ENCODE measurements around the gene AMPH. TPM values are rescaled to one million over a fixed set of nuclear protein-coding genes. Genes with fewer than 3 reads are reported as not detected.

The AMPH gene
- total RNA-seq, 1 donor from 2014 or later: 13.3 TPM

- Histone ChIP-seq H3K27ac (no peak overlapping the region), H3K4me1 (no peaks in the 10 kb centered on the region), H3K27me3 (no peaks in the 10 kb centered on the region), H3K36me3 (no peaks in the 10 kb centered on the region), H3K9me3 (no peaks in the 10 kb centered on the region), H3K4me3 (no peak overlapping the region)
- no peak for TF ChIP-seq POLR2AphosphoS5 (IDR thresholded peaks at IDR 0.05; ENCODE audit: insufficient read depth in 1 of 2, low read depth in 1 of 2)
- TF ChIP-seq CTCF (IDR thresholded peaks at IDR 0.05): no peak
- TF ChIP-seq POLR2A (IDR thresholded peaks at IDR 0.05): no peak
- intact Hi-C loops (cut with DNase I): no loop called here
- no peak for DNase-seq (ENCODE audit: extremely low spot score in 2 of 2)
These were observed 192.2 kb downstream of the AMPH start for GRCh38 chr7:38438970-38439369.

GRCh38 chr7:38432671-38433070 is 198.5 kb downstream of the AMPH start:
- H3K4me3 ChIP-seq: no peak overlapping the region
- no peak overlapping the region for H3K27ac ChIP-seq
- H3K27me3 ChIP-seq: no peaks in the 10 kb centered on the region
- H3K9me3 ChIP-seq: no peaks in the 10 kb centered on the region
- no peak for DNase-seq (ENCODE audit: extremely low spot score in 2 of 2)
- H3K36me3 ChIP-seq: no peaks in the 10 kb centered on the region
- no peaks in the 10 kb centered on the region for H3K4me1 ChIP-seq
- TF ChIP-seq POLR2A (IDR thresholded peaks at IDR 0.05): no peak
- intact Hi-C loops (cut with DNase I): no loop called here

GRCh38 chr7:38432080-38432479 is 199.1 kb downstream of the AMPH start:
- intact Hi-C loops (cut with DNase I): no loop called here
- H3K27ac ChIP-seq: no peak overlapping the region
- no peaks in the 10 kb centered on the region for H3K4me1 ChIP-seq
- H3K9me3 ChIP-seq: no peaks in the 10 kb centered on the region
- no peak overlapping the region for H3K4me3 ChIP-seq
- TF ChIP-seq POLR2AphosphoS5 (IDR thresholded peaks at IDR 0.05; ENCODE audit: insufficient read depth in 1 of 2, low read depth in 1 of 2) (no peak), CTCF (IDR thresholded peaks at IDR 0.05) (no peak), POLR2A (IDR thresholded peaks at IDR 0.05) (no peak)
- H3K27me3 ChIP-seq: no peaks in the 10 kb centered on the region
- no peak for DNase-seq (ENCODE audit: extremely low spot score in 2 of 2)
- H3K36me3 ChIP-seq: no peaks in the 10 kb centered on the region

GRCh38 chr7:38429057-38429456 is 202.1 kb downstream of the AMPH start:
- no peaks in the 10 kb centered on the region for H3K36me3 ChIP-seq
- H3K4me1 ChIP-seq: no peaks in the 10 kb centered on the region
- no peak overlapping the region for H3K27ac ChIP-seq
- intact Hi-C loops (cut with DNase I): no loop called here
- no peaks in the 10 kb centered on the region for H3K9me3 ChIP-seq
- H3K27me3 ChIP-seq: no peaks in the 10 kb centered on the region
- no peak overlapping the region for H3K4me3 ChIP-seq
- no peak for DNase-seq (ENCODE audit: extremely low spot score in 2 of 2)
- TF ChIP-seq POLR2A (IDR thresholded peaks at IDR 0.05) (no peak), CTCF (IDR thresholded peaks at IDR 0.05) (no peak), POLR2AphosphoS5 (IDR thresholded peaks at IDR 0.05; ENCODE audit: insufficient read depth in 1 of 2, low read depth in 1 of 2) (no peak)

GRCh38 chr7:38428041-38428440 is 203.1 kb downstream of the AMPH start:
- H3K4me1 ChIP-seq: no peaks in the 10 kb centered on the region
- no peak for DNase-seq (ENCODE audit: extremely low spot score in 2 of 2)
- intact Hi-C loops (cut with DNase I): no loop called here
- no peak for TF ChIP-seq CTCF (IDR thresholded peaks at IDR 0.05)
- no peak for TF ChIP-seq POLR2A (IDR thresholded peaks at IDR 0.05)
- TF ChIP-seq POLR2AphosphoS5 (IDR thresholded peaks at IDR 0.05; ENCODE audit: insufficient read depth in 1 of 2, low read depth in 1 of 2): no peak
- H3K27ac ChIP-seq: no peak overlapping the region
- H3K27me3 ChIP-seq: no peaks in the 10 kb centered on the region
- no peaks in the 10 kb centered on the region for H3K9me3 ChIP-seq
- H3K4me3 ChIP-seq: no peak overlapping the region
- H3K36me3 ChIP-seq: no peaks in the 10 kb centered on the region
